HepG2 (cell line): ENCODE results near the gene DDIAS. TPM values are rescaled to one million over a fixed set of nuclear protein-coding genes. Genes with fewer than 3 reads are reported as not detected.

Source experiments
- BRD4 ChIP-seq: sonication (generic); formaldehyde crosslinking; IDR thresholded peaks from 2 replicates; pipeline ENCODE4 v1.4.0; 2020; ENCODE audit warnings: missing genetic modification reagents
- CENPX ChIP-seq: sonication (generic); formaldehyde crosslinking; IDR thresholded peaks from 2 replicates; pipeline ENCODE4 v1.9.0; 2021; ENCODE audit warnings: mild to moderate bottlenecking, missing genetic modification reagents, moderate library complexity
- DBP ChIP-seq: sonication (generic); formaldehyde crosslinking; IDR thresholded peaks from 2 replicates; pipeline ENCODE4 v1.4.0; 2020; ENCODE audit warnings: missing genetic modification reagents; ENCODE audit errors: not compliant biosample characterization
- EP300 ChIP-seq, 3 experiments: sonication (generic) in 1 of 3; formaldehyde crosslinking in 1 of 3; IDR thresholded peaks; 2 replicates each; pipeline versions ENCODE4 v1.5.1 to v1.6.1; 2011 to 2020; ENCODE audit warnings: low read depth in 2 of 3, low read length in 2 of 3, borderline replicate concordance in 1 of 3, improper control_type of control experiment in 1 of 3, mild to moderate bottlenecking in 1 of 3, missing genetic modification reagents in 1 of 3, moderate library complexity in 1 of 3
- ETV6 ChIP-seq: sonication (generic); formaldehyde crosslinking; conservative IDR thresholded peaks from 2 replicates; pipeline ENCODE4 v1.4.0; 2020; ENCODE audit warnings: missing genetic modification reagents
- HNF1B ChIP-seq: sonication (generic); formaldehyde crosslinking; IDR thresholded peaks from 2 replicates; pipeline ENCODE4 v1.5.1; 2020; ENCODE audit warnings: mild to moderate bottlenecking, moderate library complexity, missing genetic modification reagents
- IRF9 ChIP-seq: sonication (generic); formaldehyde crosslinking; IDR thresholded peaks from 2 replicates; pipeline ENCODE4 v1.8.0; 2022; ENCODE audit warnings: missing genetic modification reagents, mild to moderate bottlenecking, borderline replicate concordance
- KDM5A ChIP-seq: fragments of 200-600 bp; sonication (generic); IDR thresholded peaks from 2 replicates; pipeline ENCODE4 v1.7.0; 2018; ENCODE audit warnings: antibody characterized with exemption, mild to moderate bottlenecking, low read length, borderline replicate concordance
- MAFG ChIP-seq: sonication (generic); formaldehyde crosslinking; IDR thresholded peaks from 2 replicates; pipeline ENCODE4 v1.5.1; 2020; ENCODE audit warnings: mild to moderate bottlenecking, missing genetic modification reagents
- PHB2 ChIP-seq: fragments of 450-650 bp; IDR thresholded peaks from 2 replicates; pipeline ENCODE4 v1.6.1; 2018; ENCODE audit not compliant: partially characterized antibody
- RBFOX2 ChIP-seq: fragments of 200-400 bp; formaldehyde crosslinking; IDR thresholded peaks from 2 replicates; pipeline ENCODE4 v1.6.1; 2017; ENCODE audit warnings: low read depth, mild to moderate bottlenecking, low read length
- SCMH1 ChIP-seq: sonication (generic); formaldehyde crosslinking; IDR thresholded peaks from 2 replicates; pipeline ENCODE4 v1.9.0; 2021; ENCODE audit warnings: missing genetic modification reagents, mild to moderate bottlenecking, borderline replicate concordance
- TRIM22 ChIP-seq: fragments of 450-650 bp; IDR thresholded peaks from 2 replicates; pipeline ENCODE4 v1.6.1; 2017
- ZFY ChIP-seq: sonication (generic); formaldehyde crosslinking; IDR thresholded peaks from 2 replicates; pipeline ENCODE4 v1.4.0; 2020; ENCODE audit warnings: missing genetic modification reagents
- ZNF101 ChIP-seq: sonication (generic); formaldehyde crosslinking; IDR thresholded peaks from 2 replicates; pipeline ENCODE4 v1.4.0; 2020; ENCODE audit warnings: mild to moderate bottlenecking, low read depth, missing genetic modification reagents, borderline replicate concordance
- ZNF121 ChIP-seq: sonication (generic); formaldehyde crosslinking; IDR thresholded peaks from 2 replicates; pipeline ENCODE4 v1.5.0; 2020; ENCODE audit warnings: mild to moderate bottlenecking, missing genetic modification reagents
- ZNF414 ChIP-seq: sonication (generic); formaldehyde crosslinking; IDR thresholded peaks from 2 replicates; pipeline ENCODE4 v1.5.0; 2020; ENCODE audit warnings: missing genetic modification reagents
- ZNF800 ChIP-seq: sonication (generic); formaldehyde crosslinking; IDR thresholded peaks from 2 replicates; pipeline ENCODE4 v1.4.0; 2020; ENCODE audit warnings: missing genetic modification reagents
- polyA plus RNA-seq, 8 experiments: library from polyadenylated mRNA; depleted of rRNA in 3 of 8; stranded (reverse) in 7 of 8; unstranded in 1 of 8; fragments of >200 nt; fragmentation: Illumina TruSeq in 4 of 8; extraction: Trizol in 4 of 8; gene quantifications; 2 replicates each; pipeline versions ENCODE4 v1.2.1 to v1.2.3, GENCODE V29; 2011 to 2016; ENCODE audit warnings: low read depth in 4 of 8, missing spikeins in 1 of 8, mixed read lengths in 1 of 8; ENCODE audit not compliant: insufficient read depth in 1 of 8
- total RNA-seq, 5 experiments: library from RNA; depleted of rRNA; stranded (reverse); fragments of >200 nt; fragmentation: Illumina TruSeq; extraction: Trizol; gene quantifications; 2 replicates each; pipeline ENCODE4 v1.2.3, GENCODE V29; 2016; ENCODE audit warnings: low read depth in 1 of 5

Gene DDIAS
- total and polyA plus RNA-seq, 2 of the 13 experiments (the other 11 are each of a cell fraction or from before 2014, with no cell fraction given), result 3.5 to 13.0 TPM

- TF ChIP-seq ETV6 (CRISPR knock-in tag) (no peak), PHB2 (no peak), ZNF121 (CRISPR knock-in tag) (no peak; the same call in 1 of the 2 replicates), EP300 (IDR thresholded peaks at IDR 0.05; ENCODE audit: low read depth in 2 of 2, low read length in 2 of 2) (no peak), EP300 (CRISPR knock-in tag; IDR thresholded peaks at IDR 0.05; ENCODE audit: borderline replicate concordance) (no peak), ZNF101 (CRISPR knock-in tag) (0 out of 2 replicates have a peak, but pooled peaks have one; percentile 57), SCMH1 (CRISPR knock-in tag) (no peak), ZNF800 (no peak), IRF9 (CRISPR knock-in tag) (0 out of 2 replicates have a peak, but pooled peaks have one; percentile 18), TRIM22 (no peak), BRD4 (CRISPR knock-in tag) (0 out of 2 replicates have a peak, but pooled peaks have one; percentile 18), ZNF414 (peak; percentile 47; the same call in 1 of the 2 replicates), KDM5A (no peak), DBP (CRISPR knock-in tag) (no peak), HNF1B (CRISPR knock-in tag) (peak; percentile 61), CENPX (no peak), ZFY (CRISPR knock-in tag) (peak; percentile 92), RBFOX2 (peak; percentile 87), MAFG (no peak)
Measured at GRCh38 chr11:82900277-82901164, 1.0 kb upstream of the DDIAS start, which contains the start of gene PRCP (continued).
